BLaER1 treated with 17β-estradiol and CSF1 and Interleukin-3, amounts not matched to agents 10 nM and 100 nM (cell line): ENCODE measurements around the gene ZFTA.

ENCODE experiments used
- H3K27ac ChIP-seq, 11 experiments: shearing (Covaris generic); formaldehyde crosslinking; 2 replicates each; pipeline ENCODE4 v1.8.1; 2022
- H3K27me3 ChIP-seq, 11 experiments: shearing (Covaris generic); formaldehyde crosslinking; 2 replicates each; pipeline ENCODE4 v1.8.1; 2022
- H3K36me3 ChIP-seq, 11 experiments: shearing (Covaris generic); formaldehyde crosslinking; 2 replicates each; pipeline ENCODE4 v1.8.1; 2022
- H3K4me1 ChIP-seq, 10 experiments: shearing (Covaris generic); formaldehyde crosslinking; 2 replicates each; pipeline ENCODE4 v1.8.1; 2022
- H3K4me2 ChIP-seq, 11 experiments: shearing (Covaris generic); formaldehyde crosslinking; 2 replicates each; pipeline ENCODE4 v1.8.1; 2022
- H3K4me3 ChIP-seq, 10 experiments: shearing (Covaris generic); formaldehyde crosslinking; 2 replicates each; pipeline ENCODE4 v1.8.1; 2022
- H3K9ac ChIP-seq, 11 experiments: shearing (Covaris generic); formaldehyde crosslinking; 2 replicates each; pipeline ENCODE4 v1.8.1; 2022
- H3K9me3 ChIP-seq, 11 experiments: shearing (Covaris generic); formaldehyde crosslinking; replicated peaks in 1 of 11; 2 replicates each; pipeline ENCODE4 v1.8.1; 2022
- H4K20me1 ChIP-seq, 11 experiments: shearing (Covaris generic); formaldehyde crosslinking; 2 replicates each; pipeline ENCODE4 v1.8.1; 2022
- Cebpa-rat ChIP-seq, 11 experiments: shearing (Covaris generic); IDR thresholded peaks; 2 replicates each; pipeline ENCODE4 v1.8.1; 2022

ZFTA gene

GRCh38 chr11:63756919-63757761, 11.4 kb downstream of the ZFTA start:
- Histone ChIP-seq H3K27me3 (no peaks in the 10 kb centered on the region), H3K36me3 (peaks cover 69 to 99% (median 89%) of the 10 kb centered on the region in 11 experiments), H3K9me3 (no peaks in the 10 kb centered on the region), H3K27ac (no peak overlapping the region), H3K4me2 (no peak overlapping the region), H4K20me1 (peaks cover 7 to 48% (median 27%) of the 10 kb centered on the region in 11 experiments; a peak in 21 of 22 replicates), H3K4me1 (no peaks in the 10 kb centered on the region), H3K9ac (no peak overlapping the region), H3K4me3 (no peak overlapping the region)
- TF ChIP-seq Cebpa-rat (IDR thresholded peaks at IDR 0.05): no peak

GRCh38 chr11:63749624-63750023, 19.0 kb downstream of the ZFTA start:
- H3K9ac ChIP-seq: no peak overlapping the region
- H3K9me3 ChIP-seq: no peaks in the 10 kb centered on the region
- H3K4me3 ChIP-seq: no peak overlapping the region
- no peak for TF ChIP-seq Cebpa-rat (IDR thresholded peaks at IDR 0.05)
- H3K36me3 ChIP-seq: peaks cover 60 to 76% (median 66%) of the 10 kb centered on the region in 11 experiments
- peaks cover 15 to 88% (median 49%) of the 10 kb centered on the region in 11 experiments; a peak in 19 of 22 replicates for H4K20me1 ChIP-seq
- no peak overlapping the region for H3K4me2 ChIP-seq
- no peaks in the 10 kb centered on the region for H3K27me3 ChIP-seq
- H3K4me1 ChIP-seq: peaks cover 7 to 22% (median 18%) of the 10 kb centered on the region in 10 experiments; a peak in 15 of 20 replicates
- H3K27ac ChIP-seq: no peak overlapping the region

GRCh38 chr11:63747011-63747410, 21.6 kb downstream of the ZFTA start:
- Histone ChIP-seq H3K4me1 (peaks cover 7 to 24% (median 19%) of the 10 kb centered on the region in 10 experiments; a peak in 15 of 20 replicates), H3K36me3 (peaks cover 39 to 58% (median 50%) of the 10 kb centered on the region in 11 experiments), H4K20me1 (peaks cover 17 to 95% (median 57%) of the 10 kb centered on the region in 11 experiments; a peak in 19 of 22 replicates), H3K27ac (no peak overlapping the region), H3K27me3 (no peaks in the 10 kb centered on the region), H3K9ac (no peak overlapping the region), H3K4me3 (no peak overlapping the region), H3K9me3 (no peaks in the 10 kb centered on the region), H3K4me2 (peak overlapping the region in 1 of 11 experiments; percentile 8; a peak in 1 of 22 replicates)
- TF ChIP-seq Cebpa-rat (IDR thresholded peaks at IDR 0.05): no peak

- no peak for TF ChIP-seq Cebpa-rat (IDR thresholded peaks at IDR 0.05)
- peaks cover 7 to 24% (median 19%) of the 10 kb centered on the region in 10 experiments; a peak in 15 of 20 replicates for H3K4me1 ChIP-seq
- H3K9ac ChIP-seq: peak overlapping the region in 1 of 11 experiments; percentile 19; a peak in 1 of 22 replicates
- peak overlapping the region in 5 of 11 experiments; percentile 3 to 29 (median 21); a peak in 5 of 22 replicates for H3K4me2 ChIP-seq
- H3K36me3 ChIP-seq: peaks cover 28 to 47% (median 36%) of the 10 kb centered on the region in 11 experiments
- H3K4me3 ChIP-seq: no peak overlapping the region
- no peak overlapping the region; a peak in 1 of 22 replicates for H3K27ac ChIP-seq
- H3K9me3 ChIP-seq: no peaks in the 10 kb centered on the region
- peaks cover 17 to 98% (median 61%) of the 10 kb centered on the region in 11 experiments; a peak in 19 of 22 replicates for H4K20me1 ChIP-seq
- H3K27me3 ChIP-seq: no peaks in the 10 kb centered on the region
These were observed 23.0 kb downstream of the ZFTA start for GRCh38 chr11:63745304-63746170.

- H4K20me1 ChIP-seq: peaks cover 9 to 96% (median 37%) of the 10 kb centered on the region in 11 experiments; a peak in 19 of 22 replicates
- H3K4me3 ChIP-seq: no peak overlapping the region
- peak overlapping the region in 4 of 11 experiments; percentile 26 to 57 (median 42); a peak in 4 of 22 replicates for H3K4me2 ChIP-seq
- H3K27me3 ChIP-seq: no peaks in the 10 kb centered on the region
- H3K9ac ChIP-seq: peak overlapping the region in 2 of 11 experiments; percentile 2 to 25; a peak in 1 of 22 replicates
- H3K27ac ChIP-seq: no peak overlapping the region
- peaks cover 5 to 21% (median 10%) of the 10 kb centered on the region in 10 experiments; a peak in 14 of 20 replicates for H3K4me1 ChIP-seq
- H3K9me3 ChIP-seq: no peaks in the 10 kb centered on the region
- peaks cover 0 to 28% (median 7%) of the 10 kb centered on the region in 11 experiments; a peak in 14 of 22 replicates for H3K36me3 ChIP-seq
- TF ChIP-seq Cebpa-rat (IDR thresholded peaks at IDR 0.05): no peak
These were observed 29.7 kb downstream of the ZFTA start for GRCh38 chr11:63738720-63739360.

DNA sequence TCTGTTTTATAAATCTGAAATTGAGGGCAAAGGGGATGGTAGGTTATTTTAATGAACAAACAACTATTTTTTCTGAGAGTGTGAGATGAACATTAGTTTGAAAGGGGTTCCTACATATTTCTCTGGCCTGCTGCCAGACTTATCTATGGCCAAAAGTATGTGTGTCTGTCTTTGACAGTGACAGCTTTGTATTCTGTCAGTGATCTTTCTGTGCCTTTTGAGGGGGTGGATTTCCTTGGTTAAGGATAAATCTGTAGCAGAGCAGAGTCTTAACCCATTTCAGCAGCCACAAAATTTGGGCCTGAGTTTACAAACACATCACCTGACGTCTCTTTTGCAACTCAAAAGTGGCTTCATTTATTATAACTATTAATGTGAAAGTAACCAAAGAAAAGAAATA, 30.9 kb downstream of the ZFTA start:
- peaks cover 0 to 28% (median 5%) of the 10 kb centered on the region in 11 experiments; a peak in 6 of 22 replicates for H3K36me3 ChIP-seq
- TF ChIP-seq Cebpa-rat (IDR thresholded peaks at IDR 0.05): no peak
- H3K9ac ChIP-seq: no peak overlapping the region
- no peak overlapping the region for H3K4me3 ChIP-seq
- H3K27ac ChIP-seq: no peak overlapping the region
- H3K4me1 ChIP-seq: peaks cover 5 to 21% (median 10%) of the 10 kb centered on the region in 10 experiments; a peak in 14 of 20 replicates
- H3K4me2 ChIP-seq: no peak overlapping the region; a peak in 2 of 22 replicates
- H4K20me1 ChIP-seq: peaks cover 9 to 96% (median 38%) of the 10 kb centered on the region in 11 experiments; a peak in 19 of 22 replicates
- no peaks in the 10 kb centered on the region for H3K27me3 ChIP-seq
- H3K9me3 ChIP-seq: no peaks in the 10 kb centered on the region

GRCh38 chr11:63736864-63737263, 31.7 kb downstream of the ZFTA start:
- Histone ChIP-seq H3K4me2 (no peak overlapping the region), H3K27me3 (no peaks in the 10 kb centered on the region), H3K4me1 (peaks cover 5 to 21% (median 10%) of the 10 kb centered on the region in 10 experiments; a peak in 14 of 20 replicates), H4K20me1 (peaks cover 9 to 96% (median 38%) of the 10 kb centered on the region in 11 experiments; a peak in 19 of 22 replicates), H3K36me3 (peaks cover 0 to 24% (median 5%) of the 10 kb centered on the region in 11 experiments; a peak in 5 of 22 replicates), H3K9me3 (no peaks in the 10 kb centered on the region), H3K27ac (no peak overlapping the region), H3K4me3 (no peak overlapping the region), H3K9ac (no peak overlapping the region)
- TF ChIP-seq Cebpa-rat (IDR thresholded peaks at IDR 0.05): no peak

GRCh38 chr11:63729326-63729725, 39.2 kb downstream of the ZFTA start:
- Histone ChIP-seq H3K4me1 (peaks cover 9 to 23% (median 11%) of the 10 kb centered on the region in 10 experiments; a peak in 18 of 20 replicates), H3K27me3 (no peaks in the 10 kb centered on the region)
- no peak for TF ChIP-seq Cebpa-rat (IDR thresholded peaks at IDR 0.05)

More at GRCh38 chr11:63729326-63729725, 39.2 kb downstream of the ZFTA start:
- Histone ChIP-seq H4K20me1 (peaks cover 7 to 98% (median 28%) of the 10 kb centered on the region in 11 experiments; a peak in 14 of 22 replicates), H3K4me3 (no peak overlapping the region), H3K9ac (no peak overlapping the region), H3K27ac (peak overlapping the region in 1 of 11 experiments; percentile 38; a peak in 1 of 22 replicates), H3K4me2 (peak overlapping the region in 2 of 11 experiments; percentile 26 to 55; a peak in 4 of 22 replicates), H3K9me3 (no peaks in the 10 kb centered on the region), H3K36me3 (peaks cover 0 to 23% (median 7%) of the 10 kb centered on the region in 11 experiments; a peak in 8 of 22 replicates)
